HG02870 (cell line): ENCODE data around the gene USP21.

Source experiments
- ATAC-seq: cut with Tn5 transposase; IDR thresholded peaks from one replicate; pipeline ENCODE4 v1.9.1; 2021; ENCODE audit warnings: mild to moderate bottlenecking, moderate library complexity; ENCODE audit not compliant: unreplicated experiment

Gene USP21

DNA sequence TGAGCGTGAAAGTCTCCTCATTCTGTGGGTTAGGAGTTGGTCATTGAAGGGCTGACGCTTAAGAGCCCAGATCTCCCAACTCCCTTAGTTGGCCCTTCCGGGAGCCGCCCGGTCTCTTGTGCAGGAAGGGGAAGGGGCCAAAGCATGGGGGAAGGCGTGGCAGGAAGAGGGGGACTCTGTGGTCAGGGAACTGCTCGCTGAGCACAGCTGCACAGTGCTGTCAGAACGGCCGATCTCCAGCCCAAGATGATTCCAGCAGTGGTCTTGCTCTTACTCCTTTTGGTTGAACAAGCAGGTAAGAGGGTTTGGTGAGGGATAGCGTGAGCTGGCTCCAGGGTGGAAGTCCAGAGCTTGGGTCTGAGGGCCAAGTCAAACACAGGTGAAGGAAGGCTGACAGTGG is 55.8 kb downstream of the USP21 start, which contains the start of gene FCER1G:
Gene FCER1G (plus strand): TSS at position 220 of the 400 bp plus-strand sequence. CDS start 27 bp downstream, at position 247.
- no peak for ATAC-seq
